Neural progenitor cell (in vitro differentiated cells): ENCODE measurements around the gene FAM117B. TPM values are rescaled to one million over a fixed set of nuclear protein-coding genes. Genes with fewer than 3 reads are reported as not detected.

ENCODE experiments used
- DNase-seq: peaks from one replicate; pipeline ENCODE4 v3.0.0-alpha.2; 2016; ENCODE audit warnings: low spot score
- H2AFZ ChIP-seq: fragments of 200-600 bp; sonication (generic); replicated peaks from 2 replicates; pipeline ENCODE4 v1.6.1; 2016; ENCODE audit warnings: antibody characterized with exemption
- H3F3A ChIP-seq: fragments of 200-600 bp; sonication (generic); 2 replicates; pipeline ENCODE4 v1.6.1; 2016; ENCODE audit warnings: antibody characterized with exemption, low read depth
- H3K27ac ChIP-seq: fragments of 200-600 bp; sonication (generic); 2 replicates; pipeline ENCODE4 v1.5.1; 2016; ENCODE audit warnings: mild to moderate bottlenecking
- H3K27me3 ChIP-seq: fragments of 200-600 bp; sonication (generic); 2 replicates; pipeline ENCODE4 v1.6.1; 2016; ENCODE audit warnings: mild to moderate bottlenecking, moderate library complexity
- H3K36me3 ChIP-seq: fragments of 200-600 bp; sonication (generic); 2 replicates; pipeline ENCODE4 v1.5.1; 2016
- H3K4me1 ChIP-seq: fragments of 200-600 bp; sonication (generic); 2 replicates; pipeline ENCODE4 v1.6.1; 2016; ENCODE audit warnings: mixed run types
- H3K4me2 ChIP-seq: fragments of 200-600 bp; sonication (generic); 2 replicates; pipeline ENCODE4 v1.6.1; 2016
- H3K4me3 ChIP-seq: fragments of 200-600 bp; sonication (generic); 2 replicates; pipeline ENCODE4 v1.5.1; 2016
- H3K79me2 ChIP-seq: fragments of 200-600 bp; sonication (generic); 2 replicates; pipeline ENCODE4 v1.6.1; 2016; ENCODE audit warnings: low read depth
- H3K9ac ChIP-seq: fragments of 200-600 bp; sonication (generic); 2 replicates; pipeline ENCODE4 v1.6.1; 2016
- H3K9me3 ChIP-seq: fragments of 200-600 bp; sonication (generic); 2 replicates; pipeline ENCODE4 v1.5.1; 2016; ENCODE audit warnings: low read depth
- H4K20me1 ChIP-seq: fragments of 200-600 bp; sonication (generic); 2 replicates; pipeline ENCODE4 v1.6.1; 2016; ENCODE audit warnings: low read depth
- H3K27ac Mint-ChIP-seq: 3 replicates; pipeline ENCODE4 v1.8.0; 2021; ENCODE audit warnings: mixed read lengths
- H3K27me3 Mint-ChIP-seq: 2 replicates; pipeline ENCODE4 v1.8.0; 2022; ENCODE audit warnings: low read depth, mild to moderate bottlenecking, inconsistent platforms, moderate library complexity, mixed read lengths; ENCODE audit not compliant: insufficient read depth
- H3K36me3 Mint-ChIP-seq: 3 replicates; pipeline ENCODE4 v1.8.0; 2021; ENCODE audit warnings: mixed read lengths
- H3K4me1 Mint-ChIP-seq: 3 replicates; pipeline ENCODE4 v1.8.0; 2021; ENCODE audit warnings: mixed read lengths
- H3K4me3 Mint-ChIP-seq: 3 replicates; pipeline ENCODE4 v1.8.0; 2021; ENCODE audit warnings: mild to moderate bottlenecking, moderate library complexity, mixed read lengths
- H3K9me3 Mint-ChIP-seq: 3 replicates; pipeline ENCODE4 v1.8.0; 2020; ENCODE audit warnings: mixed read lengths
- EZH2 ChIP-seq: fragments of 200-600 bp; sonication (generic); IDR thresholded peaks from 2 replicates; pipeline ENCODE4 v1.6.1; 2017; ENCODE audit warnings: antibody characterized with exemption, mild to moderate bottlenecking, moderate library complexity
- EZH2phosphoT487 ChIP-seq: fragments of 200-600 bp; sonication (generic); IDR thresholded peaks from 2 replicates; pipeline ENCODE4 v1.6.1; 2017; ENCODE audit warnings: antibody characterized with exemption
- total RNA-seq: library from RNA; depleted of rRNA; stranded (reverse); fragments of >200 nt; gene quantifications from 2 replicates; pipeline ENCODE4 v1.2.3, GENCODE V29; 2015; ENCODE audit warnings: low replicate concordance
- TF ChIP-seq, protein P1 (sequence below): fragments of 200-600 bp; sonication (generic); IDR thresholded peaks from 2 replicates; pipeline ENCODE4 v1.5.1; 2017; ENCODE audit warnings: antibody characterized with exemption, mild to moderate bottlenecking

The FAM117B gene
- total RNA-seq, 1 donor from 2014 or later: 17.5 TPM

DNA sequence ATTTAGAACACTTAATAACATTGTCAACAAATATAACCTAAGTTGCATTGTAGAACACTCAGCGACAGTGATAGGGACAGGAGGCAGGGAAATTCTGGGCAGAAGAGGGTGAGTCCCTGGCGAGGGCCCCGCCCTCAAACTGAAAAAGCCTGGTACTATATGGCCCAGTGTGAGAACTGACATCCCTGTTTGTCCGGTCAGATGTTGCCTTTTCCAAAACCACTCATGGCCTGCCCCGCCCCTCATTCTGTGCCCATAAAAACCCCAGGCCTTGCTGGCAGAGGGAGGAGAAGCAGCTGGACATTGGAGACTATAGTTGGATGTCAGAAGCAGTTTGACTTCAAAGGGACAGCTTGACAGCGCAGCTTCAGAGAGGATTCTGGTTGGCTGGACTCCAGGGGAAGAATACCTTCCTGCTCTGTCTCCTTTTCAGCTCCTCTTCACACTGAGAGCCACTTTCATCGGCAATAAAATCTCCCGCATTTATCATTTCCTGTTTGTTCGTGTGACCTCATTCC is 47.0 kb downstream of the FAM117B start:
- no peak for TF ChIP-seq EZH2phosphoT487
- TF ChIP-seq, protein P1, sequence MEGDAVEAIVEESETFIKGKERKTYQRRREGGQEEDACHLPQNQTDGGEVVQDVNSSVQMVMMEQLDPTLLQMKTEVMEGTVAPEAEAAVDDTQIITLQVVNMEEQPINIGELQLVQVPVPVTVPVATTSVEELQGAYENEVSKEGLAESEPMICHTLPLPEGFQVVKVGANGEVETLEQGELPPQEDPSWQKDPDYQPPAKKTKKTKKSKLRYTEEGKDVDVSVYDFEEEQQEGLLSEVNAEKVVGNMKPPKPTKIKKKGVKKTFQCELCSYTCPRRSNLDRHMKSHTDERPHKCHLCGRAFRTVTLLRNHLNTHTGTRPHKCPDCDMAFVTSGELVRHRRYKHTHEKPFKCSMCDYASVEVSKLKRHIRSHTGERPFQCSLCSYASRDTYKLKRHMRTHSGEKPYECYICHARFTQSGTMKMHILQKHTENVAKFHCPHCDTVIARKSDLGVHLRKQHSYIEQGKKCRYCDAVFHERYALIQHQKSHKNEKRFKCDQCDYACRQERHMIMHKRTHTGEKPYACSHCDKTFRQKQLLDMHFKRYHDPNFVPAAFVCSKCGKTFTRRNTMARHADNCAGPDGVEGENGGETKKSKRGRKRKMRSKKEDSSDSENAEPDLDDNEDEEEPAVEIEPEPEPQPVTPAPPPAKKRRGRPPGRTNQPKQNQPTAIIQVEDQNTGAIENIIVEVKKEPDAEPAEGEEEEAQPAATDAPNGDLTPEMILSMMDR: no peak
- TF ChIP-seq EZH2: no peak
- peak; percentile 4 for DNase-seq
- Histone ChIP-seq H3K9me3 (no peaks in the 10 kb centered on the region), H4K20me1 (peaks cover 9% of the 10 kb centered on the region), H3F3A (no peaks in the 10 kb centered on the region), H3K36me3 (no peaks in the 10 kb centered on the region), H2AFZ (no peak overlapping the region), H3K9ac (no peak overlapping the region), H3K27ac (no peak overlapping the region), H3K79me2 (peaks cover 76% of the 10 kb centered on the region), H3K27me3 (no peaks in the 10 kb centered on the region), H3K4me1 (peaks cover 3% of the 10 kb centered on the region), H3K4me3 (no peak overlapping the region), H3K4me2 (no peak overlapping the region)
- H3K9me3 Mint-ChIP-seq: peaks cover 31% of the 10 kb centered on the region
- no peaks in the 10 kb centered on the region for H3K4me1 Mint-ChIP-seq
- H3K36me3 Mint-ChIP-seq: peaks cover 28% of the 10 kb centered on the region
- H3K27me3 Mint-ChIP-seq: no peaks in the 10 kb centered on the region
- H3K4me3 Mint-ChIP-seq: no peak overlapping the region
- H3K27ac Mint-ChIP-seq: no peak overlapping the region

DNA sequence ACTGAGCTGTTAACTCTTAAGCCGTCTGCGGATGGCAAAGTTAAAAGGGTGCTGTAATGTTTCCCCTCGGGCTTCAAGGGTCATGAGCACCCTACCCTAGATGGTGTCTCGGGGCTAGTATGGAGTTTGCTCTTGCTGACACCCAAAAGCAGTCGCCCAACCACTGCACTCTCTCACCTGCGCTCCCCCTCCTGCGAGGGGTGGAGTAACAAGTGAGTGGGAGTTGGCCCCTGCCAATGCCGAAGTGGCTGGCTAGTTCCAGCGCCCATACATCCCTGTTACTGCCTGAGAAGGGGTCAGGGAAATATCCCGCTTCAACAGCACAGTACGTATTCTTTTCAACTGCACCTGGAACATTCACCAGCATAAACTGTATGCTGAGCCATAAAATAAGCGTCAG is 47.5 kb downstream of the FAM117B start:
- H3K27me3 Mint-ChIP-seq: no peaks in the 10 kb centered on the region
- H3K79me2 ChIP-seq: peaks cover 78% of the 10 kb centered on the region
- H3K9ac ChIP-seq: no peak overlapping the region
- peaks cover 27% of the 10 kb centered on the region for H3K36me3 Mint-ChIP-seq
- no peak overlapping the region for H3K27ac Mint-ChIP-seq
- no peaks in the 10 kb centered on the region for H3K27me3 ChIP-seq
- DNase-seq: no peak
- H3F3A ChIP-seq: no peaks in the 10 kb centered on the region
- H3K4me3 Mint-ChIP-seq: no peak overlapping the region
- H3K4me1 Mint-ChIP-seq: no peaks in the 10 kb centered on the region
- H3K9me3 Mint-ChIP-seq: peaks cover 30% of the 10 kb centered on the region
- H3K4me3 ChIP-seq: no peak overlapping the region
- TF ChIP-seq, protein P1: no peak
- TF ChIP-seq EZH2 (no peak), EZH2phosphoT487 (no peak)
- H2AFZ ChIP-seq: no peak overlapping the region
- H3K4me1 ChIP-seq: peaks cover 3% of the 10 kb centered on the region
- no peak overlapping the region for H3K4me2 ChIP-seq
- H4K20me1 ChIP-seq: peaks cover 9% of the 10 kb centered on the region
- H3K9me3 ChIP-seq: no peaks in the 10 kb centered on the region
- H3K36me3 ChIP-seq: no peaks in the 10 kb centered on the region
- H3K27ac ChIP-seq: no peak overlapping the region

DNA sequence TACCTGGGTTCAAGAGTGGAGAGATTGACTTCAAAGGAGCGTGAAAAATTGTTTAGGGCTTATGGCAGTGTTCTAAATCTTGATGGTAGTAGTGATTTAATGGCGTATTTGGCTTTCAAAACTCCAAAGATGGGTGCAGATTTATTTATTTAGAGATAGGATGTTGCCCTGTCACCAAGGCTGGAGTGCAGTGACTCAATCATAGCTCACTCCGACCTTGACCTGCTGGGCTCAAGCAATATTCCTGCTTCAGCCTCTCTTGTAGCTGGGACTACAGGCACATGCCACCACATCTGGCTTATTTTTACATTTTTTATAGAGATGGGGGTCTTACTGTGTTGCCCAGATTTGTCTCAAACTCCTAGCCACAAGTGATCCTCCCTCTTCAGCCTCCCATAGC is 52.5 kb downstream of the FAM117B start:
- Histone ChIP-seq H3K9ac (no peak overlapping the region), H3K9me3 (no peaks in the 10 kb centered on the region)
- H3K27ac Mint-ChIP-seq: no peak overlapping the region

More for the DNA sequence above, 52.5 kb downstream of the FAM117B start:
- no peaks in the 10 kb centered on the region for H3K4me1 ChIP-seq
- Mint-ChIP-seq H3K36me3 (peaks cover 10% of the 10 kb centered on the region), H3K27me3 (no peaks in the 10 kb centered on the region), H3K4me3 (no peak overlapping the region), H3K9me3 (peaks cover 6% of the 10 kb centered on the region), H3K4me1 (no peaks in the 10 kb centered on the region)
- no peak for TF ChIP-seq EZH2phosphoT487
- no peak for TF ChIP-seq EZH2
- TF ChIP-seq, protein P1: no peak
- H3K27me3 ChIP-seq: no peaks in the 10 kb centered on the region
- H3F3A ChIP-seq: no peaks in the 10 kb centered on the region
- H3K27ac ChIP-seq: no peak overlapping the region
- H3K4me2 ChIP-seq: no peak overlapping the region
- peaks cover 26% of the 10 kb centered on the region for H4K20me1 ChIP-seq
- no peak for DNase-seq
- no peak overlapping the region for H3K4me3 ChIP-seq
- no peak overlapping the region for H2AFZ ChIP-seq
- H3K36me3 ChIP-seq: no peaks in the 10 kb centered on the region
- H3K79me2 ChIP-seq: peaks cover 91% of the 10 kb centered on the region
